Bronchial epithelial cell (primary cell): ENCODE data around the gene ADCY4. TPM values are rescaled to one million over a fixed set of nuclear protein-coding genes. Genes with fewer than 3 reads are reported as not detected.

Source experiments
- DNase-seq: peaks from one replicate; pipeline ENCODE4 v3.0.0-alpha.2; 2010; ENCODE audit warnings: low read depth
- FAIRE-seq: peaks from 2 replicates; lab custom pipeline; 2011; peaks lifted over from hg19 to GRCh38; lab: Jason Lieb, UNC
- H3K27me3 ChIP-seq: 2 replicates; pipeline ENCODE4 v1.5.1; 2011; ENCODE audit warnings: low read length; ENCODE audit not compliant: control insufficient read depth, insufficient read depth
- H3K36me3 ChIP-seq: 2 replicates; pipeline ENCODE4 v1.5.1; 2011; ENCODE audit warnings: low read length; ENCODE audit not compliant: control insufficient read depth, insufficient read depth
- H3K4me3 ChIP-seq: 2 replicates; pipeline ENCODE4 v1.5.1; 2011; ENCODE audit warnings: mild to moderate bottlenecking, low read depth, low read length, control low read depth
- total RNA-seq: library from RNA; depleted of rRNA; stranded (reverse); fragments of >200 nt; gene quantifications from 2 replicates; pipeline ENCODE4 v1.2.1, GENCODE V29; 2014
- TF ChIP-seq, protein P1 (sequence below): IDR thresholded peaks from 2 replicates; pipeline ENCODE4 v1.5.1; 2011; ENCODE audit warnings: mild to moderate bottlenecking, moderate library complexity, low read length, control low read depth, inconsistent platforms; ENCODE audit not compliant: insufficient read depth, severe bottlenecking

ADCY4 gene
- total RNA-seq, 1 donor from 2014 or later: 0.53 TPM

DNA sequence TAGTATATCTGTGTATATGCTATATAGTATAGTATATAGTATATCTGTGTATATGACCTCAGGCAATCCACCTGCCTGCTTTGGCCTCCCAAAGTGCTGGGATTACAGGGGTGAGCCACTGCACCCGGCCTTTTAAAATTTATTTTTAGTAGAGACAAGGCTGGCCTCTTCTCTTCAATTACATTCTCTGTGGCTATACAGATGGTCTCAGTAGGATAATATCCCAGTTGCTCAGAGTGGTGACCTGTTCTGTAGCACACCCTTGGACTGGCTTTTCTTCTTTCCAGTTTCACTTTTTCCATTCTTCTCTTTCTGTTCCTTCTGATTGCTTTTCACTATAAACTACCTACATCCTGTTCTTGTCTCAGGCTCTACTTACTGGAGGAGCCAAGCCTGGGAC, 30.0 kb upstream of the ADCY4 start:
- Histone ChIP-seq H3K4me3 (no peak overlapping the region), H3K36me3 (peaks cover 1% of the 10 kb centered on the region), H3K27me3 (no peaks in the 10 kb centered on the region)
- FAIRE-seq: no peak
- TF ChIP-seq, protein P1, sequence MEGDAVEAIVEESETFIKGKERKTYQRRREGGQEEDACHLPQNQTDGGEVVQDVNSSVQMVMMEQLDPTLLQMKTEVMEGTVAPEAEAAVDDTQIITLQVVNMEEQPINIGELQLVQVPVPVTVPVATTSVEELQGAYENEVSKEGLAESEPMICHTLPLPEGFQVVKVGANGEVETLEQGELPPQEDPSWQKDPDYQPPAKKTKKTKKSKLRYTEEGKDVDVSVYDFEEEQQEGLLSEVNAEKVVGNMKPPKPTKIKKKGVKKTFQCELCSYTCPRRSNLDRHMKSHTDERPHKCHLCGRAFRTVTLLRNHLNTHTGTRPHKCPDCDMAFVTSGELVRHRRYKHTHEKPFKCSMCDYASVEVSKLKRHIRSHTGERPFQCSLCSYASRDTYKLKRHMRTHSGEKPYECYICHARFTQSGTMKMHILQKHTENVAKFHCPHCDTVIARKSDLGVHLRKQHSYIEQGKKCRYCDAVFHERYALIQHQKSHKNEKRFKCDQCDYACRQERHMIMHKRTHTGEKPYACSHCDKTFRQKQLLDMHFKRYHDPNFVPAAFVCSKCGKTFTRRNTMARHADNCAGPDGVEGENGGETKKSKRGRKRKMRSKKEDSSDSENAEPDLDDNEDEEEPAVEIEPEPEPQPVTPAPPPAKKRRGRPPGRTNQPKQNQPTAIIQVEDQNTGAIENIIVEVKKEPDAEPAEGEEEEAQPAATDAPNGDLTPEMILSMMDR: no peak
- DNase-seq: no peak

DNA sequence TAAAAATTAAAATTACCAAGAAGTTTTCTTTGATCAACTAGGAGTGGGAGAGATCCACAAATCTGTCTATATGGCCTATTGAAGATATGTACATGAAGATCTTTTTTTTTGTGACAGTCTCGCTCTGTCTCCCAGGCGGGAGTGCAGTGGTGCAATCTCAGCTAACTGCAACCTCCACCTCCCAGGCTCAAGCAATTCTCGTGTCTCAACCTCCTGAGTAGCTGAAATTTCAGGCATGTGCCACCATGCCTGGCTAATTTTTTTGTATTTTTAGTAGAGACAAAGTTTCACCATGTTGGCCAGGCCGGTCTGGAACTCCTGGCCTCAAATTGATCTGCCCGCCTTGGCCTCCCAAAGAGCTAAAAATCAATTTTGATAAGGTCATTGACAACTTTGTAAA, 28.5 kb upstream of the ADCY4 start:
- DNase-seq: no peak
- no peak for FAIRE-seq
- Histone ChIP-seq H3K27me3 (no peaks in the 10 kb centered on the region), H3K4me3 (no peak overlapping the region), H3K36me3 (no peaks in the 10 kb centered on the region)
- TF ChIP-seq, protein P1: no peak

DNA sequence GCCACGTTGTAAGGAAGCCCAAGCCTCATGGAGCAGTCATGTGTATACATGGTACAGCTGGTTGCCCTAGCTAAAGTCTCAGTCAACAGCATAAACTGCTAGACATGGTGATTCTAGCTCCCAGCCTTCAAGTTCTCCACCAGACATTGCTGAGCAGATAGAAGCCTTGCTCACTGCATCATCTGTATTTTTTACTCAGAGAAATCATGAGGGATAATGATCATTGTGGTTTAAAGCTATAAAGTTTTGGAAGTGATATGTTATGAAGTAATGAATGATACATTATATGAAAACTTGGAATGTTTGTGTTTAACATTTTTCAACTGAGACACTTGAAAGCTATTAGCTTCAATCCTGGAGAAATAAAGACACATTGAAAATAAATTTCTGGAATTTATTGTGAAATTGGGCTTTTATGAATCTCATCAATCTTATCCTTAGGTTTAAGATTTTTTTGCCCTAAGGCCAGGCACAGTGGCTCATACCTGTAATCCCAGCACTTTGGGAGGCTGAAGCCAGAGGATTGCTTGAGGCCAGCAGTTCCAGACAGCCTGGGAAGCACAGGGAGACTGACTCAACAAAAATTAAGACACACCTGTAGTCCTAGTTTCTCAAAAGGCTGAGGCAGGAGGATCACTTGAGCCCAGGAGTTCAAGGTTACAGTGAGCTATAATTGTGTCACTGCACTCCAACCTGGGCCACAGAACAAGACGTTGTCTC, 27.5 kb upstream of the ADCY4 start:
- no peak for DNase-seq
- no peak for FAIRE-seq
- no peaks in the 10 kb centered on the region for H3K36me3 ChIP-seq
- TF ChIP-seq, protein P1: no peak
- no peaks in the 10 kb centered on the region for H3K27me3 ChIP-seq
- H3K4me3 ChIP-seq: no peak overlapping the region

DNA sequence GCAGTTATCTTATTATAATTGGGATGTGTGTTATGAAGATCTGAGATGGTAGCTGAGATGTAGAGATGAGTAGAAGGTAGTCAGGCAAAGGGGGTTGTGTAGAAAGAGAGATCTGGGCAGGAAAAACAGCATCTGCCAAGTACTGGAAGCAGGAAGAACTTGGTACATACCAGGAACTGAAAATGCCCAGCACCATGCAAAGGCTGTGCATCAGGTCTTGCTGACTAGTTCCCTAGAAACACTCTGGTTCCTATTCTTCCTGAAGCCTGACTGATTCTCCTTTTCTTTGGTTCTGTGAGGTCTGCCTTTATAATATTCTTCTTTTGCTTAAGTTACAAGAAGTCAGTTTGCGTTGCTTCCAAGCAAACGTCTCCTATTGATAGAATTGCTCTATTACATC, 26.5 kb upstream of the ADCY4 start:
- TF ChIP-seq, protein P1: no peak
- DNase-seq: no peak
- no peaks in the 10 kb centered on the region for H3K36me3 ChIP-seq
- H3K27me3 ChIP-seq: no peaks in the 10 kb centered on the region
- FAIRE-seq: no peak
- no peak overlapping the region for H3K4me3 ChIP-seq

DNA sequence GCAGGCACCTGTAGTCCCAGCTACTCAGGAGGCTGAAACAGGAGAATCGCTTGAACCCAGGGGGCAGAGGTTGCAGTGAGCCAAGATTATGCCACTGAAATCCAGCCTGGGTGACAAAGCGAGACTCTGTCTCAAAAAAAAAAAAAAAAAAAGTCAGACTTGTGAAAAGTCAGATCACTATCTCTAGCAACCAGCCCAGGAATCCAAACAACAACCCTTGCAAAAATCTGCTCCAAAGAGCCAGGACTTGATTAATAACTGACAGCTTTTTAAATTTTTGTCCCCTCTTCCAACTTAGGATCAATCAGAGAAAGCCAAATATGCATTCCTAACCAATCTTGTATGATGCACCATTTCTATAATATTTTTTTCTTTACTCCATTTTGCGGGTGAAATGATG, 25.4 kb upstream of the ADCY4 start:
- DNase-seq: no peak
- Histone ChIP-seq H3K36me3 (no peaks in the 10 kb centered on the region), H3K27me3 (no peaks in the 10 kb centered on the region), H3K4me3 (no peak overlapping the region)
- FAIRE-seq: no peak
- TF ChIP-seq, protein P1: no peak

DNA sequence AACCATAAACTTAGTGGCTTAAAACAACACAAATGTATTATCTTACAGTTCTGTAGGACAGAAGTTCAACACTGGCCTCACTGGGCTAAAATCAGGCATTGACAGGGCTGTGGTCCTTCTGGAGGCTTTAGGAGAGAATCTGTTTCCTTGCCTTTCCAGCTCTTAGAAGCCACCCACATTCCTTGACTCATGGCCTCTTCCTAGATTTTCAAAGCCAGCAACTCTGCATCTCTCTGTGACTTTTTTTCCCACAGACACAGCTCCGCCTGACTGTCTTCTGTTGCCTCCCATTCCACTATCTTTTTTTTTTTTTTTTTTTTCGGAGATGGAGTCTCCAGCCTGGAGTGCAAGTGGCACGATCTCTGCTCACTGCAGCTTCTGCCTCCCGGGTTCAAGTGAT, 21.3 kb upstream of the ADCY4 start:
- TF ChIP-seq, protein P1: no peak
- no peak for FAIRE-seq
- no peaks in the 10 kb centered on the region for H3K36me3 ChIP-seq
- H3K4me3 ChIP-seq: no peak overlapping the region
- DNase-seq: no peak
- no peaks in the 10 kb centered on the region for H3K27me3 ChIP-seq
